GM18520 (cell line): Measurements from ENCODE around the gene IQSEC1.

Experiments used
- ATAC-seq: cut with Tn5 transposase; IDR thresholded peaks from one replicate; pipeline ENCODE4 v1.9.1; 2021; ENCODE audit not compliant: unreplicated experiment

The IQSEC1 gene

GRCh38 chr3:13005301-13005700 lies 67.9 kb downstream of the IQSEC1 start:
- no peak for ATAC-seq

- no peak for ATAC-seq
Observed at GRCh38 chr3:13004376-13004775, 68.9 kb downstream of the IQSEC1 start.

- ATAC-seq: no peak
Observed at GRCh38 chr3:13003608-13004007, 69.6 kb downstream of the IQSEC1 start.

GRCh38 chr3:13002398-13003124 lies 70.7 kb downstream of the IQSEC1 start:
- peak; percentile 77 for ATAC-seq

GRCh38 chr3:12999147-13000140 lies 73.8 kb downstream of the IQSEC1 start:
- no peak for ATAC-seq

- no peak for ATAC-seq
Observed at GRCh38 chr3:12998648-12999047, 74.6 kb downstream of the IQSEC1 start.

GRCh38 chr3:12997387-12997786 lies 75.8 kb downstream of the IQSEC1 start:
- ATAC-seq: no peak

- no peak for ATAC-seq
Observed at GRCh38 chr3:12996181-12996506, 77.1 kb downstream of the IQSEC1 start.

GRCh38 chr3:12995389-12996180 lies 77.6 kb downstream of the IQSEC1 start:
- no peak for ATAC-seq

- peak; percentile 68 for ATAC-seq
Observed at GRCh38 chr3:12994607-12995388, 78.4 kb downstream of the IQSEC1 start.

- no peak for ATAC-seq
Observed at GRCh38 chr3:12994357-12994606, 78.9 kb downstream of the IQSEC1 start.

- ATAC-seq: no peak
Observed at GRCh38 chr3:12993517-12994356, 79.5 kb downstream of the IQSEC1 start.

- ATAC-seq: no peak
Observed at GRCh38 chr3:12992629-12993516, 80.4 kb downstream of the IQSEC1 start.

GRCh38 chr3:12991861-12992281 lies 81.4 kb downstream of the IQSEC1 start:
- no peak for ATAC-seq

- ATAC-seq: no peak
Observed at GRCh38 chr3:12991481-12991837, 81.8 kb downstream of the IQSEC1 start.

GRCh38 chr3:12990781-12991480 lies 82.3 kb downstream of the IQSEC1 start:
- no peak for ATAC-seq

- no peak for ATAC-seq
Observed at GRCh38 chr3:12990306-12990705, 82.9 kb downstream of the IQSEC1 start.

- no peak for ATAC-seq
Observed at GRCh38 chr3:12988728-12989454, 84.3 kb downstream of the IQSEC1 start.
